Stomach (tissue), 9 donors: ENCODE measurements around the gene SCMH1. TPM values are rescaled to one million over a fixed set of nuclear protein-coding genes. Genes with fewer than 3 reads are reported as not detected.
A peak's percentile ranks its signal among the peaks of the same experiment; 100 is the strongest.

Source experiments
- DNase-seq, 2 donors: peaks; one replicate each; pipeline versions ENCODE4 v3.0.0 to v3.0.0-alpha.2; 2013 to 2019
- H3K27ac ChIP-seq, 5 donors: fragments of 200-600 bp in 4 of 5; sonication (generic) in 4 of 5; one replicate each; pipeline ENCODE4 v1.5.1; 2013 to 2019; ENCODE audit warnings: mild to moderate bottlenecking in 1 of 5, moderate library complexity in 1 of 5
- H3K27me3 ChIP-seq, 3 donors: fragments of 200-600 bp; sonication (generic); one replicate each; pipeline ENCODE4 v1.5.1; 2017 to 2019; ENCODE audit warnings: mixed run types in 1 of 3
- H3K36me3 ChIP-seq, 4 donors: fragments of 200-600 bp; sonication (generic); 1 replicate in 3 of 4; 2 replicates in 1 of 4; pipeline ENCODE4 v1.5.1; 2016 to 2019
- H3K4me1 ChIP-seq, 4 donors: fragments of 200-600 bp; sonication (generic); one replicate each; pipeline ENCODE4 v1.5.1; 2016 to 2019
- H3K4me3 ChIP-seq, 4 donors: fragments of 200-600 bp; sonication (generic) in 3 of 4; one replicate each; pipeline ENCODE4 v1.5.1; 2016 to 2019; ENCODE audit warnings: mild to moderate bottlenecking in 1 of 4
- H3K9me3 ChIP-seq, 4 donors: fragments of 200-600 bp; sonication (generic); one replicate each; pipeline ENCODE4 v1.5.1; 2016 to 2019
- CTCF ChIP-seq, 7 experiments: fragments of 450-650 bp in 4 of 7; fragments of 200-600 bp in 3 of 7; sonication (generic) in 3 of 7; IDR thresholded peaks; one replicate each; pipeline ENCODE4 v1.5.1; 2016 to 2019; ENCODE audit warnings: antibody characterized with exemption in 7 of 7, control low read depth in 2 of 7, mild to moderate bottlenecking in 1 of 7
- EP300 ChIP-seq: sonication (generic); formaldehyde crosslinking; IDR thresholded peaks from one replicate; pipeline ENCODE4 v1.6.1; 2017; ENCODE audit warnings: antibody characterized with exemption
- POLR2A ChIP-seq, 4 donors: fragments of 450-650 bp; IDR thresholded peaks; one replicate each; pipeline ENCODE4 v1.6.1; 2016; ENCODE audit warnings: antibody characterized with exemption in 4 of 4, control low read depth in 2 of 4, mild to moderate bottlenecking in 1 of 4, moderate library complexity in 1 of 4
- POLR2AphosphoS5 ChIP-seq, 3 donors: sonication (generic); formaldehyde crosslinking; IDR thresholded peaks; one replicate each; pipeline ENCODE4 v1.6.1; 2016; ENCODE audit warnings: antibody characterized with exemption in 3 of 3
- WGBS, 5 donors: extraction: QIAGEN DNeasy Blood & Tissue Kit in 3 of 5; methylation state at CpG; one replicate each; pipeline versions ENCODE4 v1.1.5 to v1.1.7; 2013 to 2018; 5-methylcytosine and 5-hydroxymethylcytosine counted together
- intact Hi-C: fragments of 100-400 bp; cut with DNase I; formaldehyde crosslinking; loops from one replicate; pipeline ENCODE4 v1.15.1; 2023; ENCODE audit warnings: low total_unique reads
- polyA plus RNA-seq, 3 donors: library from polyadenylated mRNA; stranded (reverse); fragments of 200-250 nt; gene quantifications; one replicate each; pipeline ENCODE4 v1.2.3, GENCODE V29; 2013
- total RNA-seq, 5 donors: library from RNA; depleted of rRNA; stranded (reverse); fragments of >200 nt; gene quantifications; one replicate each; pipeline versions ENCODE4 v1.1.0 to v1.2.3, GENCODE V29; 2014 to 2016
- donor health status: healthy with polysubstance abuse.
- donor health status: Bipolar disorder and iron deficiency.
- donor health status: healthy.

SCMH1 gene
- total and polyA plus RNA-seq, 8 donors, result 22.6 to 84.6 (median 35.6) TPM

GRCh38 chr1:40986956-40987355 lies 255.2 kb downstream of the SCMH1 start:
- intact Hi-C loops, result no loop called here
- H3K27ac ChIP-seq, result no peak overlapping the region
- TF ChIP-seq POLR2A (IDR thresholded peaks at IDR 0.05), result no peak
- no peak for TF ChIP-seq EP300
- no peak for TF ChIP-seq POLR2AphosphoS5 (IDR thresholded peaks at IDR 0.05)
- TF ChIP-seq CTCF (IDR thresholded peaks at IDR 0.05), result no peak
- no peaks in the 10 kb centered on the region for H3K9me3 ChIP-seq
- H3K4me1 ChIP-seq, result peaks cover 3 to 47% (median 18%) of the 10 kb centered on the region in 4 donors
- WGBS, 5 donors, result 89 to 98% (median 93%) methylated on average over 3 of the region's 3 CpGs
- DNase-seq, result peak in 1 of 2 donors; percentile 45
- no peaks in the 10 kb centered on the region for H3K27me3 ChIP-seq
- H3K36me3 ChIP-seq, result peaks cover 31 to 85% (median 77%) of the 10 kb centered on the region in 4 donors
- H3K4me3 ChIP-seq, result no peak overlapping the region

- no peak for DNase-seq
- Histone ChIP-seq H3K27ac (no peak overlapping the region), H3K4me3 (no peak overlapping the region), H3K27me3 (no peaks in the 10 kb centered on the region), H3K36me3 (peaks cover 31 to 79% (median 71%) of the 10 kb centered on the region in 4 donors), H3K9me3 (no peaks in the 10 kb centered on the region), H3K4me1 (peaks cover 8 to 53% (median 24%) of the 10 kb centered on the region in 4 donors)
- TF ChIP-seq POLR2AphosphoS5 (IDR thresholded peaks at IDR 0.05) (no peak), POLR2A (IDR thresholded peaks at IDR 0.05) (no peak), EP300 (no peak), CTCF (IDR thresholded peaks at IDR 0.05) (no peak)
- WGBS, 5 donors, result 91 to 99% (median 96%) methylated on average over 10 of the region's 10 CpGs
- intact Hi-C loops, result no loop called here
Observed at GRCh38 chr1:40986328-40986783, 255.8 kb downstream of the SCMH1 start.

- intact Hi-C loops, result no loop called here
- DNase-seq, result no peak
- Histone ChIP-seq H3K4me3 (no peak overlapping the region), H3K27me3 (no peaks in the 10 kb centered on the region), H3K27ac (peak overlapping the region in 2 of 5 donors; percentile 6 to 52), H3K9me3 (no peaks in the 10 kb centered on the region), H3K4me1 (peaks cover 13 to 55% (median 29%) of the 10 kb centered on the region in 4 donors), H3K36me3 (peaks cover 31 to 74% (median 66%) of the 10 kb centered on the region in 4 donors)
- 66 to 95% (median 89%) methylated on average over 3 of the region's 3 CpGs for WGBS, 5 donors
- TF ChIP-seq CTCF (IDR thresholded peaks at IDR 0.05) (no peak), POLR2A (IDR thresholded peaks at IDR 0.05) (no peak), POLR2AphosphoS5 (IDR thresholded peaks at IDR 0.05) (no peak), EP300 (no peak)
Observed at GRCh38 chr1:40985875-40986274, 256.2 kb downstream of the SCMH1 start.

GRCh38 chr1:40985161-40985560 lies 256.9 kb downstream of the SCMH1 start:
- 68 to 84% (median 80%) methylated on average over 5 of the region's 5 CpGs for WGBS, 5 donors
- intact Hi-C loops, result no loop called here
- H3K27me3 ChIP-seq, result no peaks in the 10 kb centered on the region
- peaks cover 31 to 69% (median 61%) of the 10 kb centered on the region in 4 donors for H3K36me3 ChIP-seq
- no peak for DNase-seq
- H3K4me3 ChIP-seq, result no peak overlapping the region
- no peak for TF ChIP-seq POLR2AphosphoS5 (IDR thresholded peaks at IDR 0.05)
- TF ChIP-seq EP300, result no peak
- no peak for TF ChIP-seq CTCF (IDR thresholded peaks at IDR 0.05)
- no peaks in the 10 kb centered on the region for H3K9me3 ChIP-seq
- H3K4me1 ChIP-seq, result peaks cover 20 to 56% (median 36%) of the 10 kb centered on the region in 4 donors
- peak overlapping the region in 3 of 5 donors; percentile 0 to 52 (median 6) for H3K27ac ChIP-seq
